ENCODE results near the gene PLCB1.

DNA sequence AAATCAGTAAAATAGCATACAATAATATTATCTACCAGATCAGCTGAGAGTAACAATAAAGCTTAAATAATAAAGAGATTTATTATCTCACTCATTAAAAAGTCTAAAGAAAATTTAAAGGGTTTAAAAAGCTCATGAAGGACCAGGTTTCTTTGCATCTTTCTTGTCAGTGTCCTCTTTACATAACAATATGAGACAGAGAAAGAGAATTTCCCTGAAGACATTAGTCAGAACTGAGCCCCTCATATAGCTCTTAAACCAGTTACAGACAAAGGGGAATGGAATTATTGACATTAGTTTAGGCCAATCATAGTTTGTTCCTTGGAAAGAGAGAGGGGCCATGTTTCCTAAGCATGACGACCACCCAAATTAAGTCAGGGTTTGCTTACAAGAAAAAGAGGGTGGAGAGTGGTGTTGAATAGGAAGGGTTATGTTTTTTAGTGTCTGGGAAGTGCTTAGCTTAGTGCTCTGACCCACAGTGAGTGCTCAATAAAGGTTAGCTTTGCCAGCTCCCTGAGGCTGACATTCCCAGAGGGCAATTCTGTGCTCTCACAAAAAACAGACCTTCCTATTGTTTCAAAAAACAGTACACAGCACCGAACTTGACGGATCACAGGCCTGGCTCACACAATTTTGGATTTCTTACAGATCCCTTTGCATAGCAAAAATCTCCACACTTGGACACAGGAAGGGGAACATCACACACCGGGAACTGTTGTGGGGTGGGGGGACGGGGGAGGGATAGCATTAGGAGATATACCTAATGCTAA is 3.6 kb upstream of the PLCB1 start:
- TF ChIP-seq GATA2 (IDR thresholded peaks at IDR 0.05; ENCODE audit: low read depth, low read length) = no peak
- TF ChIP-seq GATA3 (IDR thresholded peaks at IDR 0.05; ENCODE audit: low read depth, low read length) = no peak
